A673 (cell line): ENCODE results near the gene TCP11L2.

Source experiments
- EZH2 ChIP-seq: fragments of 200-600 bp; sonication (generic); IDR thresholded peaks from 2 replicates; pipeline ENCODE4 v1.6.1; 2017; ENCODE audit warnings: borderline replicate concordance, low read depth, mild to moderate bottlenecking, mixed read lengths, antibody characterized with exemption, low read length; ENCODE audit not compliant: poor library complexity, severe bottlenecking
- TF ChIP-seq, protein P1 (sequence below): fragments of 300-800, 200-600 bp; sonication (generic); conservative IDR thresholded peaks from 2 replicates; pipeline ENCODE4 v1.5.1; 2017; ENCODE audit warnings: low read depth, mild to moderate bottlenecking, antibody characterized with exemption, low read length, moderate library complexity, mixed read lengths

- TF ChIP-seq, protein P1, sequence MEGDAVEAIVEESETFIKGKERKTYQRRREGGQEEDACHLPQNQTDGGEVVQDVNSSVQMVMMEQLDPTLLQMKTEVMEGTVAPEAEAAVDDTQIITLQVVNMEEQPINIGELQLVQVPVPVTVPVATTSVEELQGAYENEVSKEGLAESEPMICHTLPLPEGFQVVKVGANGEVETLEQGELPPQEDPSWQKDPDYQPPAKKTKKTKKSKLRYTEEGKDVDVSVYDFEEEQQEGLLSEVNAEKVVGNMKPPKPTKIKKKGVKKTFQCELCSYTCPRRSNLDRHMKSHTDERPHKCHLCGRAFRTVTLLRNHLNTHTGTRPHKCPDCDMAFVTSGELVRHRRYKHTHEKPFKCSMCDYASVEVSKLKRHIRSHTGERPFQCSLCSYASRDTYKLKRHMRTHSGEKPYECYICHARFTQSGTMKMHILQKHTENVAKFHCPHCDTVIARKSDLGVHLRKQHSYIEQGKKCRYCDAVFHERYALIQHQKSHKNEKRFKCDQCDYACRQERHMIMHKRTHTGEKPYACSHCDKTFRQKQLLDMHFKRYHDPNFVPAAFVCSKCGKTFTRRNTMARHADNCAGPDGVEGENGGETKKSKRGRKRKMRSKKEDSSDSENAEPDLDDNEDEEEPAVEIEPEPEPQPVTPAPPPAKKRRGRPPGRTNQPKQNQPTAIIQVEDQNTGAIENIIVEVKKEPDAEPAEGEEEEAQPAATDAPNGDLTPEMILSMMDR = no peak
- no peak for TF ChIP-seq EZH2
Observed at GRCh38 chr12:106255952-106256351, 46.6 kb upstream of the TCP11L2 start.
